ENCODE data around the gene MPPE1.

Gene MPPE1

GRCh38 chr18:11884396-11885030, 23.6 kb downstream of the MPPE1 start:
- no peak for DNase-seq (ENCODE audit: low read depth)

GRCh38 chr18:11883153-11883552, 25.0 kb downstream of the MPPE1 start:
- no peak for DNase-seq (ENCODE audit: low read depth)

- no peak for DNase-seq (ENCODE audit: low read depth)
These were observed 25.5 kb downstream of the MPPE1 start for GRCh38 chr18:11882636-11883035.

- DNase-seq (ENCODE audit: low read depth), result no peak
These were observed 27.4 kb downstream of the MPPE1 start for GRCh38 chr18:11880586-11881304.

GRCh38 chr18:11877497-11878135, 30.5 kb downstream of the MPPE1 start:
- no peak for DNase-seq (ENCODE audit: low read depth)

GRCh38 chr18:11874676-11875075, 33.4 kb downstream of the MPPE1 start:
- DNase-seq (ENCODE audit: low read depth), result no peak

GRCh38 chr18:11873670-11874340, 34.3 kb downstream of the MPPE1 start:
- DNase-seq (ENCODE audit: low read depth), result no peak

- peak; percentile 45 for DNase-seq (ENCODE audit: low read depth)
These were observed 35.5 kb downstream of the MPPE1 start for GRCh38 chr18:11872479-11873136.

GRCh38 chr18:11871501-11871900, 36.6 kb downstream of the MPPE1 start:
- no peak for DNase-seq (ENCODE audit: low read depth)

- DNase-seq (ENCODE audit: low read depth), result no peak
These were observed 39.9 kb downstream of the MPPE1 start for GRCh38 chr18:11868230-11868629.

- DNase-seq (ENCODE audit: low read depth), result no peak
These were observed 41.4 kb downstream of the MPPE1 start for GRCh38 chr18:11866764-11867163.

- no peak for DNase-seq (ENCODE audit: low read depth)
These were observed 41.8 kb downstream of the MPPE1 start for GRCh38 chr18:11866329-11866728.

- no peak for DNase-seq (ENCODE audit: low read depth)
These were observed 43.0 kb downstream of the MPPE1 start for GRCh38 chr18:11865071-11865470.

- DNase-seq (ENCODE audit: low read depth), result no peak
These were observed 43.6 kb downstream of the MPPE1 start for GRCh38 chr18:11864471-11864870.

- no peak for DNase-seq (ENCODE audit: low read depth)
These were observed 45.5 kb downstream of the MPPE1 start for GRCh38 chr18:11862468-11863137.

GRCh38 chr18:11861583-11862288, 46.4 kb downstream of the MPPE1 start:
- peak; percentile 65 for DNase-seq (ENCODE audit: low read depth)

GRCh38 chr18:11860594-11861450, 47.3 kb downstream of the MPPE1 start:
- no peak for DNase-seq (ENCODE audit: low read depth)

- peak; percentile 28 for DNase-seq (ENCODE audit: low read depth)
These were observed 48.2 kb downstream of the MPPE1 start for GRCh38 chr18:11859903-11860407.

GRCh38 chr18:11859282-11859830, 48.8 kb downstream of the MPPE1 start:
- DNase-seq (ENCODE audit: low read depth), result no peak

All from fibroblast of gingiva (primary cell).